Activated T-helper 9 cell treated with anti-CD3 and anti-CD28 coated beads, Interleukin-2, amount 50 U/mL, for 16 hours (primary cell): Measurements from ENCODE around the gene ZNF804A.

Experiments
- DNase-seq: peaks from one replicate; pipeline ENCODE4 v3.0.0-alpha.2; 2020; ENCODE audit warnings: low read depth

The ZNF804A gene

DNA sequence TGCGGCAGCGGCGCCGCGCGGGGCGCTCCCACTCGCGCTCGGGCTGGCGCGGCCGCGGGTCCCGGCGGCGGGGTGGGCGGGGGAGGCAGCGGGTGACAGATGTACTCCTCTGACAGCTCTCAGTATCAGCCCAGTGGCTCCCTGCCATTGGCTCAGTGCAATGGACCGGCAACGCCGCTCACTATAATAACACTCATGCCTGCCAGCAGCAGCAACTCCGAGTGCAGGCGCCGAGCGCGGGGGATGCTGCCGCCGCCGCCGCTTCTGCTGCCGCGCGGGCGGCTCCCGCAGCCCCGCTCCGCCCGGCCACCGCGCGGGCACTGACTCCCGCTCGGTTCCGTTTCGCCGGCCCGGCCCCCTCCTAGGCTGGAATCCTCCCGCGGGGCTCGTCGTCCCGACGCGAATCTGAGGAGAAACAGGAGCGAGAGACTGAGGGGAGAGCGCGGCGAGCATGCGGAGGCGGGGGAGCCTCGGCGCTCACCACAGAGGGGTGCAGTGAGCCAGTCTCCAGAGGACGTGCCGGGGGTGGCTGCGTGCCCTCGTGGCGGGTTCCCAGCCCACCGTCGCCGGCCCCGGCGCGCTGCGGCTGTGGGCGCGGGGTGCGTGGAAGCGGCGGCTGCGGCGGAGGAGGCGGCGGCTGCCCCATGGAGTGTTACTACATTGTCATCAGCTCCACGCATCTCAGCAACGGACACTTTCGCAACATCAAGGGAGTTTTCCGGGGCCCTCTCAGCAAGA, at the start of gene ZNF804A:
TSS of gene ZNF804A (plus strand) at position 214 of the 738 bp plus-strand sequence. CDS start at position 645, 431 bp downstream.
- DNase-seq: no peak

DNA sequence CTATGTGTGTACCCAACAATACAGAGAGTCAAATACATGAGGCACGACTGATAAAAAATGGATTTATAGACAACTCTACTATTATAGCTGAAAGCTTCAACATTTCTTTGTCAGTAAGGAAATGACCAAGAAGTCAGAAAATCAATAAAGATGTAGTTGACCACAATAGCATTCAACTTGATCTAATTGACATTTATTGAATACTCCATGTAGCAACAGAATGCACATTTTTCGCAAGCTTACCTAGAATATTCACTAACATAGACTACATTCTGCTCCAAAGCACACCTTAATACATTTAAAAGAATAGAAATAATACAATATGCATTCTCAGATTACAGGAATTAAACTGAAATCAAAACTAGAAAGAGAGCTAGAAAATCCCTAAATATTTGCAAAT, 49.2 kb upstream of the ZNF804A start:
- no peak for DNase-seq

DNA sequence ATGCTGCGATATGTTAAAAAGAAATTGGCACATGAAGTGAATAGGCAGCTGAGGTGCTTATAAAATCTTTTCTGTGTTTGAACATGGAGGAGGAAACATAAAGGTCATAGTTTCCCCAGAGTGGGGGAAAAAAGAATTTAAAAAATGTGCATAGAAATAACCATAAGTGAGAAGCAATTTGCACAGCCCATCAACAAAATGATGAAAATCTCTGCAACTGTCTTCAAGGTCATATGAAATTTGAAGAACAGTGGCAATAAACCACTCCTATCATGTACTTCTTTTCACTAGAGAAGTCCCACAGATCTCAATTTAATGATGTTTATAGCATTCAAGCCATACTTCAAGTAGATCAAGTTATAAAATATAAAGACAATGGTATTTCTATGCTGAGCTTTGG, 46.7 kb upstream of the ZNF804A start:
- no peak for DNase-seq

DNA sequence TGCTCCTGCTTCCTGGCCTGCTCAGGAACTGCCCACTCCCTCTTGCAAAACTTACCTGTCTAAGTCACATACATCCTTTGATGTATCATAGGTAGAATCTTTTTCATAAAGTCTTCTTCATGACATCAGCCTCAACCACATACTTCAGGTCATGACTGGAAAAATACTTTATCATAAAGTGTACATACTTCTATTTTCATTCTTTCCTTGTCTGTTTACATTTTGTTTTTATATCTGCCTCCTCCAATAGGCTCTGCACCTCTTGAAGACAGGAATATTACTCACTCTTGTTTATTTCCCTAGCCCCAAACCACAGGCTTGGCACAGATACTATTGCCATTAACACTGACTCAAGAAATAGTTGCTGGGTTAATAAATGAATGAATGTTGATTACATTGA, 43.6 kb upstream of the ZNF804A start:
- no peak for DNase-seq

DNA sequence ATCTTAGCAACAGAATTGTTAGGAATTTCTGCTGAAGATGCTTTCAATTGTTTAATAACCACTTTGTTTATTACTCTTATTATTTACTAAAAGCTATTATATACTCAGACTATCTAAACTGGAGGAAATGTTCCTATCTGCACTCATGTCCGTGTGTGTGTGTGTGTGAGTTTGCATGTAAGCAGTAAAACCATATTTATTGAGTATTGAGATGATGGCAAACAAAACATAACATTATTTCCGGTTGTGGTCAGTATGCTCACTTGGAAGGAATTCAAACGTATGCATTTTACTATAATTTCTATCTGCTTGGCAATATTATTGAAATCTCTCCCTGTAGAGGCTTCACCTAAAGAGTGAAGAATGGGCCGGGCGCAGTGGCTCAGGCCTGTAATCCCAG, 43.0 kb upstream of the ZNF804A start:
- DNase-seq: no peak

DNA sequence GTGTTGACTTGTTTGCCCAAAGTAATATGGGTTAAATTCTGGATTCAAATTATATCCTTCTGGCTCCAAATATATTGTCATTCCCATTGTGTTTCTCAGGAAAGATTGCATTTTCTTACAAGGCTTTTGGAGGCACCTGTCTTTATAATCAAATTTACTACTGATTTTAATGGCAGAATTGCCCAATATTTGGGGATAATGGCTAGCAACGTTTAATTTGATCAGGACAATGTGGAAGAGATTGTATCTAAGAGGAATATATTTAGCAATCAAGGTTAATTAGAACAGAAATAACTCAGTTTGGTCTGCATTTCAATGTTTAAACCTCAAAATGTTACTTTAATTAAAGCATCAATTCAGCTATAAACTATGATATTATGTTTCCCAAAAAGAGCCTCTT, 41.7 kb upstream of the ZNF804A start:
- DNase-seq: no peak

DNA sequence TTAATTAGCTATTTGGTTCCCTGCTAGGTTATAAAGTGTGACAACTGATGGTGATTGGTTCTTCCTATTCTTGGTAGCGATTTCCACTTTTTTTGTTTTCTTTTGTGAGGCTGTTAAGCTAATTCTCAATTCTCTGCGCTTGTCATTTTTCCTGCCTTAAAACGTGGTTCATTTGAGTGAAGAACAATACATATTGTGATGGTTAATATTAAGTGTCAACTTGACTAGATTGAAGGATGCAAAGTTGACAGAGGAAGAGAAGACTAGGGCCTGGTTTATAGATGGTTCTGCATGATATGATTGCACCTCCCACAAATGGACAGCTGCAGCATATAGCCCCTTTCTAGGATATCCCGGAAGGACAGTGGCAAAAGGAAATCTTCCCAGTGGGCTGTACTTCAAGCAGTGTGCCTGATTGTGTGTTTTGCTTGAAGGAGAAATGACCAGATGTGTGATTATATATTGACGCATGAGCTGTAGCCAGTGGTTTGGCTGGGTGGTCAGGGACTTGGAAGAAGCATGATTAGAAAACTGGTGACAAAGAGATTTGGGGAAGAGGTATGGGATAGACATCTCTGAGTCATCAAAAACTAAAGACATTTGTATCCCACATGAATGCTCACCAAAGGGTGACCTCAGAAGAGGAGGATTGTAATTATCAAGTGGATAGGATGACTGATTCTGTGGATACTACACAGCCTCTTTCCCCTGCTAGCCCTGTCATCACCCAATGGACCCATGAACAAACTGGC, 39.4 kb upstream of the ZNF804A start:
- DNase-seq: no peak

DNA sequence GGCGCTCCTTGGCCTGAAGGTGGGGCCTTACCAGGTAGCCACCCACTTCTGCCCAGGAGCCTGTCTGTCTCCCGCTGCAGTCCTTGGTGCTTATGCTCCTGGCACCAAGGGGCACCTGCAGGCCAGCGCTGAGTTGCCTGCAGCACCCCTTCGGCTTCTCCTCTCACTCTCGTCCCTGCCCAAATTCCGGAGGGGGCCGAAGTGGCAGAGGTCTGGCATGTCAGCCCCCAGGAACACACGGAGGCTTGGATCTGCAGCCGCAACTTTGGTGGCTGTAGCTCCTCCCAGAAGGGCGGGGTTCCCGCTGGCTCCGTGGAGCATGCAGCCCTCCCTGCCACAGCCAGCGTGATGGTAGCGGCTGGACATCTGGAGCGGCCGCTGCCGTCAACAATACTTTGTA, 37.7 kb upstream of the ZNF804A start:
- no peak for DNase-seq

DNA sequence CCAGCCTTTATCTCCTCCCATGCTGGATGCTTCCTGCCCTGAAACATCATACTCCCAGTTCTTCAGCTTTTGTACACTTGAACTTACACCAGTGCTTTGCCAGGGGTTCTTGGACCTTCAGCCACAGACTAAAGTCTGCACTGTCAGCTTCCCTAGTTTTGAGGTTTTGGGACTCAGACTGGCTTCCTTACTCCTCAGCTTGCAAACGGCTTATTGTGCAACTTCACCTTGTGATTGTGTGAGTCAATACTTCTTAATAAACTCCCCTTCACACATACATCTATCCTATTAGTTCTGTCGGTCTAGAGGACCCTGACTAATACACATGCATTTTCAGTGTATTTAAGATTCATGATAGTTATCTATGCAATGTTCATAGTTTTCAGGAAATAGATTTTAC, 35.8 kb upstream of the ZNF804A start:
- DNase-seq: no peak

DNA sequence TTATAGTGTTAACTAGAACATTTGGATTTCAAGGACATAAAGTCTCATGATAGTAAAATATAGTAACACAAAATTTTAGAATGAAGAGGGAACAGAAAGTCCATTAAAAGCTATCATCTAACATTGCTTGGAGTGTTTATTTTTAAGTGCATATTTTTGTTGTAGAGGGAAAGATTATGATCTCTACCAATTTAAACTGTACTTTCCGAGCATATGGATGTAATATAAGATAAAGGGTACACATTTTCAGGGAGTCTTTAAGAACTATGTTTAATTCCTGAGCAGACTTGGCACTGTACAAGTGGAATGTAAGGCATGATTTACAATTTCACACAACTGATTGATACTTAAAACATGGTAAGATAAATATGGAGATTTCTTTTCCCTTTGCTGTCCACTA, 34.2 kb upstream of the ZNF804A start:
- no peak for DNase-seq

DNA sequence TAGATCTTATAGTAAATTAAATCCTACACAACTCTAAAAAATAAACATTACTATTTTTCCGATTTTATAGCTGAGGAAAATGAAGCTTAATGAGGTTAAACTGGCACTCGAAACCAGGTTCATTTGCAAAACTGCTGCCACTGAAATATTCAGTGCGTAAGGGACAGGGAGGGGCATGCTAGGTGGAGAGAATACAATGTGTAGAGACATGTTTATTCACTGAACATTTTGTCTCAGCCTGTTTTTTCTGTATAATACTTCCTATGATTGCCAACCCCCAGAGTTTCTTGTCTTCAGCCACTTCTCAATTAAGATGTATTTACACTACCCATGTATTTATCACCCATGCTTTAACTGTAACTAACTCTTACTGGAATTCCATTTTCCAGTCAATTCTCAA, 31.6 kb upstream of the ZNF804A start:
- DNase-seq: no peak

DNA sequence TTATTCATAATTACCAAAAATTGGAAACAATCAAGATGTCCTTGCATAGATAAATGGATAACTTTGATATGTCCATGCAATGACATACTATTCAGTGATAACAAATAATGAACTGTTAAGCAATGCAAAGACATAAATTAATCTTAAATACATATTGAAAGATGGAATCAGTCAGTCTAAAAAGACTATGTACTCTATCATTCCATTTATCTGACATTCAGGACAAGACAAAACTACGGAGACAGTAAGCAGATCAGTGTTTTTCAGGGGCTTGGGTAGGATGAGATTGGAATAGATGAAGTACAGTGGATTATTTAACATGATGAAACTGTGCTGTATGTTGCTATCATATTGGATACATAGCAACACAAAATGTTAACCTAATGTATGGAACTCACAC, 21.3 kb upstream of the ZNF804A start:
- no peak for DNase-seq

DNA sequence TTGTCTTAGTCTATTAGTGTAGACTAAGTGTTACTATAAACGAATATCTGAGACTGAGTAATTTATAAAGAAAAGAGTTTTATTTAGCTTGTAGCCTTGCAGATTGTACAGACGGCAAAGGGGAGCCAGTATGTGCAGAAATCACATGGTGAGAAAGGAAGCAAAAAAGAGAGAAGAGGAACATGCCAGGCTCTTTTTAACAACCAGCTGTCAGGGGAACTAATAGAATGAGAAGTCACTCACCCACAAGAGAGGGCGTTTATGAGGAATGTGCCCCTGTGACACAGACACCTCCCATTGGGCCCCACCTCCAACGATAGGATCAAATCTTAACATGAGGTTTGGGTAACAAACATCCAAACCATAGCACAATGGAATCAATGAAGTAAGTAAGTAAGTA, 20.6 kb upstream of the ZNF804A start:
- DNase-seq: no peak

DNA sequence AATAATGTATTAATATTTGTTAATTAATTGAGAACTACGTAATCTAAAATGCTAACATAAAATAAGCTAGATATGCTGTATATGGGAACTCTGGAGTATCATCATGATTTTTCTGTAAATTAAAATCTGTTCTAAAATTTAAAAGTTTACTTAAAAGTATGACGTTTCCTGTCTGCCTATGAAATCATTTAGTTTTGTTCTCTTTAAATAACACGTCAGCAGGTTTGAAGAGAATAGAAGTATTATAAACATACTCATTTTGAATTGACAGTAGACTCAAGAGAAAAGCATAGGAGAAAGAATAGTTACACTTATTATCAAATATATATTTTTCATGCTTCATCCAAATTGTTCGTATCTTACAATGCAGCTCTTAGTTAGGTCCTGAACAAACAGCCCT, 19.1 kb upstream of the ZNF804A start:
- no peak for DNase-seq

DNA sequence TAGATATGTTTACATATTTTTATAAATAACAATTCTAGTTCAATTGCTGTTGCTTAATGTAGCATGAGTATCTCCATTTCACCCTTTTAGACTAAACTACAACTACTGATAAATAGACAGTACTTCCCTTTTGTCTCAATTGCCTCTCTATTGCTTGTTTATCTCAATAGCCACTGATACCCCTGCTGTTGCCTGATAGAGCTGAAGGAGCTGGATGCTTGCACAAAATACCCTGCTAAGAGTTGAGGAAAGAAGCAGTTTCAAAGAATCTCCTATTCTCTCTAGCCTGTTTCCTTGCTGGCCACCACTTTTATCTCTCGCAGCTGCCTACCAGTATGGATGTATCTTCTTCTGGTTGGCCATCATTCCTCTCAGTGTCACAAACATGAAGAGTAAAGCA, 16.9 kb upstream of the ZNF804A start:
- DNase-seq: no peak

DNA sequence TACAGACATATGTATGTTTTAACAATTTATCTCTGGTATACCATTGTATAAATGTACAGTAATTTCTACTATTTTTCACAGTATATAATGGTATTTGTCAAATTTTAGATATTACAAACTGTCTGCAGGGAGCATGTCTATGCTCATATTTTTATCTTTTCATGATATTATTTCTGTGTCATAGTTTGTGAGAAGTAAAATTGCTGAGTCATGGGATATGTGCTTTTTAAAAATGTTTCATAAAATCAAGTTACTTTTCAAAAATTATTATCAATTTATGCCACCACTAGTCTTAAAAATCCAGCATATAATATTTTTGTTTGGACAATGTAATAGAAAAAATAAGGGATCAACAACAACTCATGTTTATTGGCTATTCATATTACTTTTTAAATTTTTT, 9.1 kb upstream of the ZNF804A start:
- DNase-seq: no peak

DNA sequence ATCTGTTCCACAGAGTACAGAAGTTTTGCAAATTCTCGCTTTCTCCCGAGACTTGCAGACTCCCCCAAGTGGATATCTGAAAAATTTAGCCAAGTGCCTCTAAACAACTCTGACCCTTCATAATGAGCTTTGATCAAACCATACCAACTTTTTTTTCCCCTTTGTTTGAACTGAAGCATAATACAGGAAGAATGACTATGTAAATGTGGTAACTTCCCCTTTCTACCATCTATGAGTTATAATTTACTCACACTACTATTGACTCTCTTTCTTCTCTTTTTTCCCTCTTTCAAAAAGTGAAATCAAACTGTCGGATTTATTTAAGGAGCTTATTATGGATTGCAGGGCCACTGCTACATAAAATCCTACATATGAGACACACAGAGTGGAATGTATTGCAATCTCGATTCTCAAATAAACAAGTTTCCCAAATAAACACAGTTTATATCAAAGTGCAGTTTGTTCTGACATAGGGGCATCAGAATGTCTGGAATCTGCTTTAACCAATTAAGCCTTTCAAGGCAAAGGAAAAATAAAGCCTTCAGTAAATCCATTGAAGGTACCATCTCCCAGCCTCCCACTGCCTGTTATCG, 1.4 kb upstream of the ZNF804A start:
- no peak for DNase-seq

DNA sequence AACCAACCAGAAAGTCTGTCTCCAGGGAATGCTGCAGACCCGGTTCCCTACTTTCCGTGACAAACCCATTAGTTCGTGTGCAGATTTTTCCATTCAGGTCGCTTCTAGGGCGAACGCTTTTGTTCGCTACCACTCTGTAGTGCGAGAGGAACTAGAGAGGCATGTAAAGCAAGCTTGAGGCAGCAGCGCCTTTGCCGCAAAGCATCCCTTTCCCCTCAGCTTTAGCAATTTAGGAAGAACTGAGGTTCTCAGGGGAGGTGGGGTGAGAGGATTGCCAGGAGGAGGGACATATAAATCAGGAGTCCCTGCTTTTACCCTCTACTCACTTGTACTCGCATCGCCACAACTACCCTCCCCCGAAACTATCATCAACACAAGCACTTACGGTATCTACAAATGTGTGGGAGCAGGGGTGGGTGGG, 748 bp upstream of the ZNF804A start:
- no peak for DNase-seq

DNA sequence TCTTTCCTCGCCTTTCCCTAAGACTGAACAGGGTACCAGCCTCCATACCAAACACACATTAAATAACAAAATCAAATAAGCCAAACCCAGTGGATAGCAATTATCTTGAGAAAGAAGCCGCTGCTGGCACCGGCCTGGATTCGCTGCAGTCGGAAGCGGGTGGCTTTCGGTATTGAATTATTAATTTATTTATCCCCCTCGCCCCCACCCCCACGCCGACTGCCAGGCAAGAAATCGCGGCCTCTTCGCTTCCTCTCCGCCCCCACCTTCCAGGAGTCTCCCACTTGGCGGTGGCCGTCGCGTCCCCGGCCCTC, 370 bp upstream of the ZNF804A start:
- no peak for DNase-seq

DNA sequence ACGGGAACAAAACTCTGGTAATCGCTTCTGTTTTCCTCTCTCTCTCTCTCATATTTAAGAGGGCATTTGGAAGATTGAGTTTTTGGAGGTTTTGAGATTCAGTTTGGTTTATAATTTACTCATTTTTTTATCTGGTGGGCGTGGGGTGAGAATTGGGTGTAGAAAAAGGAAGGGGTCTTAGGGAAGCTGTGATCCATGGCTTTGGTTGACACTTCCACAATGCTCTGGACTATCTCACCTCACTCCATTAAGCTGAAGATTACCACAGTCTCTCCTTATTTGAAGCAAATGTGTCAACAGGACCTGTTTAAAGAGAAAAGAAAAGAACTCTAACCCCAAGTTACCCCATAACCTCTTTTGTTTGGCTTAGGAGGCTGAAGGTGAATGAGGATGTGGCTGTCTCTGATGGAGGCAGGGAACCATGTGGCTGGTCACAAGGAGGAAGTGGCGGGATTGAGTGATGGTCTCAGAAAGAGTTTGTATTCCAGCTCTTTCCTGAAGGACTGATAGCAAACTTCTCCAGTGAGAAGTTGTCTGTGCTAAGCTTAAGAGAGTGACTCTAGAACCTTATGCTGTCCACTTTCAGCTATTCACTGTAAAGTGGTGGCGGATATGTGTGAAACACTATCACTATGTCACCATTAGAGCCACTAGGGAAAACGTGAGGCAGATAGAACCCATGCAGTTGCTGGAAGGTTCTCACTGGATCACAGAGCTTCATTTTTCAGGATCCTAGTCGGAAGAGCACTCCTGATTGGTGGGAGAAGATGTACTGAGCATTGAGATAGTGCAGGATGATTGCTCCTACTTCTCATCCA, 934 bp downstream of the ZNF804A start:
- DNase-seq: no peak

DNA sequence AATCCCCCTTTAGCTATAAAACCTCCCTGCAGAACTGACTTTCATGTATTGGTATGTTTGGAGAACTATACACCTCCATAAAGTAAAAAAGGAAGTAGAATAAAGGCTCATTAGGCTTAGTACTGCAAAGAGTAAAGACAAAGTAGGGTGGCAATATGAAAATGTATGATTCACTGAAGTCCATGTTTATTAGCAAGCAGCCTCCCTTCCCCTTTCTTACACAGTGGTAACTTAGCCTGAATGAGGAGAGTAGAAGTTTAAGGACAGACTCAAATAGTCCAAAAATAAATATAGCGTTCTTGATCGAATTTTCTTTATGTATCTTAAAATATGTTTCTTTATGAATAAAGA, 1.5 kb downstream of the ZNF804A start:
- no peak for DNase-seq

DNA sequence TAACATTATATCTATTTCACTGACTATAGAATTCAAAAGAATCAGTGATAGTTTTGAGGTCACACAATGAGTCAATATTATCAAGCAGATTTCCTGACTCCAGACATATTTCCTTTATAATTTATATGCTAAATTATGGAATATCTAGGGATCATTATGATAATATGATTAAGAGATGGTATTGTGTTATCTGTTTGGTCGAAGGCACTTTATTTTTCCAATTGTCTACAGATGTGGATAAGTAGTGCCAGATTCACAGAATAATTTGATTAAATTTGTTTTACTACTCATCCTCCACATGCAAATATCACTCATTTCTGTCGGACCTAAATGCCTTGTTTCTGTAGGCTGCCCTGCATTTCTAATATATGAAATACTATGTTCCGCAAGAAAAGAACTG, 4.4 kb downstream of the ZNF804A start:
- DNase-seq: no peak

DNA sequence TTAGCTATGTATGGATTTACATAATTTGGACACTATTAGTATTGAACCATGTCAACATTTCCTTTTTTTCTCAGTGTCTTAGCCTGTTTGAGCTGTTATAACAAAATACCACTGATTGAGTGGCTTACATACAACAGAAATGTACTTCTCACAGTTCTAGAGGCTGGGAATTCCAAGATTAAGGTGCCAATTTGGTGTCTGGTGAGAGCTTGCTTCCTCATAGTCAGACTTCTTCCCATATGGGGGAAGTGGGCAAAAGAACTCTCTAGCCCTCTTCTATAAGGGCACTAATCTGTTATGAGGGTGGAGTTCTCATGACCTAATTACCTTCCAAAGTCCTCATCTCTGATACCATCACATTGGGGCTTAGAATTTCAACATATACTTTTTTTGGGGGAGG, 12.6 kb downstream of the ZNF804A start:
- no peak for DNase-seq
